Measurements from ENCODE around the gene RASA3.
"Not testable (repeated sequence)": the region's sequence is repeated elsewhere in the genome, so short reads cannot be mapped to it uniquely, and the experiment has no call there.

Gene RASA3

DNA sequence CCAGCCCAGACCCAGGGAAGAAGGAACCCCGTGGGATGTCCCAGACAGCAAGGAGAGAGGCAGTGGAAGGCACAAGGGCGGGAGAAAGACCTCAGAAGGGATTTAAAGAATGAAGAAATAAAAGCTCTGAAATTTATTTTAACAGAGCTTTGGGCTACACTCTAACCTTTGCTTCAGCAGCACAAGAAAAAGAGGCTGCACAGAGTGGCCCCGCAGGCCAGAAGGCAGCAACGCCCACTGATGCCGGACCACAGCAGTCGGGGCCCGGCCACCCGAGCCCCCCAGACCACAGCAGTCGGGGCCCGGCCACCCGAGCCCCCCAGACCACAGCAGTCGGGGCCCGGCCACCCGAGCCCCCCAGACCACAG lies 33.8 kb downstream of the RASA3 start:
- not testable (repeated sequence) for DNase-seq

DNA sequence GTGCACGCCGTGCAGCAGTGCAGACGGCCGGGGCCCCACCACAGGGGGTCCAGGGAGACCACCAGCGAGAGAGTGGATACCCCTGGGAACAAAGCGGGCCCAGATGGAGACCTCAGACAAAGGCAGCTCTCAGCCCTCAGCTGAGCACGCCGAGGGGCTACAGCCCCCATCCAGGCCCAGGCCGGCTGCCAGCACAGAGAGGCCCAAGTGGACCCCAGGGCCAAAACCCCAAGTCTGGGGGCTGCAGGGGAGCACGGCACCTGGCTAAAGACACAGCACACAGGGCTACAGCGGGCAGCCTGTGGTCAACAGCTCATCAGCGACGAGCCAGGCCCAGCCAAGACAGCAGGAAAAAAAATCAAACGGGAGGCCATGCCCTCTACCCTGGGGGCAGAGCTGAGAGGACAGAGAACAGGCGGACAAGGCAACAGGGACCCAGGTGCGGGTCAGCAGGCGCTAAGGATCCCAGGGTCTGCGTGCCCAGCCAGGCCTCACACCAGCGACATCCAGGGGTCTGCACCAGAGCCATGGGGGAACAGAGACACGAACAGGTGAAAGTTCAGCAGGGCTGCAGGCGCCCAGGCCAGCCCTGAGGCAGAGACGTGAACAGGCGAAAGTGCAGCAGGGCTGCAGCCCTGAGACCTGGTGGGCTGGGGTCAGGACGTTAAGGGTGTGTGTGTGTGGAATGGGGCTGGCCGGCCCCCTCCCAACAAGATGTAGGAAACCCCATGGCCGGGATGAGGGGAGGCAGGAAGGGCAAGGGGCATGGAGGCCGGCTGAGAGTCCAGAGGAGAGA lies 34.3 kb downstream of the RASA3 start:
- no peak for DNase-seq

GRCh38 chr13:114097212-114097892 lies 35.1 kb downstream of the RASA3 start:
- no peak for DNase-seq

DNA sequence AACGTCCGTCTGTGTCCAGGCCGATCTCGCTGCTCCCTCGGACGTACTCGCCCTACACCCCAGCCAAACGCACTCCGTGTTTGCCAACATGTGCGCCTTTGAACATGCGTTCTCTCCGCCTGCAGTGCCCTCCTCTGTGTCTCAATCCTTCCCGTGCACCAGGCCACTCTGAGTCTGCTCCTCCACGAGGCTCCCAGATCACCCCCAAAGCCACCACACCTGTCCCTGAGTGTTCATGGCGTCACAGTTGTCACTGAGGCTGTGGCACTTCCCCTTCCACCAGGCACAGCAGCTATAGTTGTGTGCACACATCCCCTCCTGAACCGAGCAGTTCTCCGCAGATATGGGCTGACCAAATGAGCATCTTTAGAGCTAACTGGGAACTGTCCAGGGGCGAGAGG lies 35.6 kb downstream of the RASA3 start:
- DNase-seq = no peak

DNA sequence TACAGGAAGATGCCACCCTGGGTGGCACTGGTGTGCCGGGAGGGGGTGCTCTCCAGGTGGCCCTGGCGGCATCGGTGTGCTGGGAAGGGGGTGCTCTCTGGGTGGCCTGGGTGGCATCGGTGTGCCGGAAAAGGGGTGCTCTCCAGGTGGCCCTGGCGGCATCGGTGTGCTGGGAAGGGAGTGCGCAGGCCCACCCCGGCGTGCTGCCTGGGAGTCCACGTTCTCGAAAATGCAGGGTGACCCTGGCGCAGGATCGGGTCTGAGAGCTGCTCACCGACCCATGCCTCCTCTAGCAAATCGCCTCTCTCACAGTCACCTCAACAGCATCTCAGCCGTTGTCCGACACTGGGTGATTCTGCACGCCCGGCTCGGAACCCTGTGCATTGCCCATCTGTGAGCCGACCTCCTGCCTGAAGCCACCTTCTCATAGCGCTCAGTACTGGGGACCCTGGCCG lies 36.4 kb downstream of the RASA3 start:
- DNase-seq = no peak

- no peak for DNase-seq
Observed at GRCh38 chr13:114095486-114095885, 36.9 kb downstream of the RASA3 start.

DNA sequence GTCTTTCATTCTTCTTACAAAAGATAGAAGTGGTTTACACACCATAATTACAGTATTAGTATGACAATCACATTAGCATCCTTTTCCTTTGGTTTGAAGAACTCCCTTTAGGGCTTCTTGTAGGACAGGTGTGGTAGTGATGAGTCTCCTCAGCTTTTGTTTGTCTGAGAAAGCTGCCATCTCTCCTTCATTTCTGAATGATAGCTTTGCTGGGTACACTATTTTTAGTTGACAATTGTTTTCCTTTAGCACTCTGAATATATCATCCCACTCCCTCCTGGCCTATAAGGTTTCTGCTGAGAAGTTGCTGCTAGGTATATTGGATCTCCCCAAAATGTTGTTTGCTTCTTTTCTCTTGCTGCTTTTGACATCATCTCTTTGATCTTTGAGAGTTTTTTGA lies 39.3 kb downstream of the RASA3 start:
- DNase-seq = no peak

GRCh38 chr13:114092468-114092867 lies 40.0 kb downstream of the RASA3 start:
- no peak for DNase-seq

- DNase-seq = no peak
Observed at GRCh38 chr13:114090476-114090875, 41.9 kb downstream of the RASA3 start.

DNA sequence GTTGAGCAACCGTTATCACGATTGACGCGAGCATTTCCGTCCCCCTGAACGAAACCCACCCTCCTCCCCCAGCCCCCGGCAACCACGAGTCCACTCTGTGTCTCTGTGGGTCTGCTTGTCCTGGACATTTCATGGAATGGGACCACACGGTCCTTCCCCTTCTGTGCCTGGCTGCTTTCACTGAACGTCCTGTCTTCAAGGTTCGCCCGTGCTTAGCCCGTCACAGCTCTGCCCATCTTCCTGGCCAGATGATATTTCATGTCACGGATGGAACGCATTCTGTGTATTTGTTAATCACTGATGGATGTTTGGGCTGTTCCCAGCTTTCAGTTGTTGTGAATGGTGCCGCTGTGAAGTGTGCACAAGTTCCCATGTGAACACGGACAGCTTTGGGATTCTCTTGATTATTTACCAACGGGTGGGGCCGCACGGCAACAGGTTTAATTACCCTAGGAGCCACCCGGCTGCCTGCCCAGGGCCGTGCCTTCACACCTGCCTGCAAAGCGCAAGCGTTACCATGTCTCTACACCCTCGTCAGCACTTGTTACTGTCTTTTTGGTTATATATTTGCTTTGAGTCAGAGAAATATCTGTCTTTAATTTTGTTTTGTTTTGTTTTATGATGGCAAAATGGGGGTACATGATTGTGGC lies 42.5 kb downstream of the RASA3 start:
- DNase-seq = no peak

- DNase-seq = no peak
Observed at GRCh38 chr13:114089341-114089740, 43.1 kb downstream of the RASA3 start.

DNA sequence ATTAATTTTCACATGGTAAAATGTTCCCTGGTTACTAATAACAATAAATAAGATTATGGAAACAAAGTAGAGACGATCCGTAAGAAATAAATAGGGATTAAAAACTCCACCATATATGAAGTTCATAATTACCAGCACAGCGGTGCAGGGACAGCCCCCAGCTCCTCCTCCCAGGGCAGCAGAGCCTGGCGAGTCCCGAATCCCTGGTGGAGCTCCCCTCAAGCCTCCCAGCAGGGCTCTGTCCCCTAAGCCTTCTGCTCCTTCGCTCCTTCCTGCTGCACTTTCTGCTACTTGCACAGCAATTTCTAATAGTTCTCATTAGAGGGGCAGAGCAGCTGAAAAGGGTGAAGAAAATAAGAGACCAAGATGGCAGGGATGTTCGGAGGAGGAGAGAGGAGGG lies 43.6 kb downstream of the RASA3 start:
- no peak for DNase-seq

GRCh38 chr13:114088234-114088633 lies 44.2 kb downstream of the RASA3 start:
- no peak for DNase-seq

GRCh38 chr13:114087430-114087829 lies 45.0 kb downstream of the RASA3 start:
- no peak for DNase-seq

- DNase-seq = no peak
Observed at GRCh38 chr13:114082849-114083645, 49.4 kb downstream of the RASA3 start.

GRCh38 chr13:114081761-114082681 lies 50.4 kb downstream of the RASA3 start:
- no peak for DNase-seq

DNA sequence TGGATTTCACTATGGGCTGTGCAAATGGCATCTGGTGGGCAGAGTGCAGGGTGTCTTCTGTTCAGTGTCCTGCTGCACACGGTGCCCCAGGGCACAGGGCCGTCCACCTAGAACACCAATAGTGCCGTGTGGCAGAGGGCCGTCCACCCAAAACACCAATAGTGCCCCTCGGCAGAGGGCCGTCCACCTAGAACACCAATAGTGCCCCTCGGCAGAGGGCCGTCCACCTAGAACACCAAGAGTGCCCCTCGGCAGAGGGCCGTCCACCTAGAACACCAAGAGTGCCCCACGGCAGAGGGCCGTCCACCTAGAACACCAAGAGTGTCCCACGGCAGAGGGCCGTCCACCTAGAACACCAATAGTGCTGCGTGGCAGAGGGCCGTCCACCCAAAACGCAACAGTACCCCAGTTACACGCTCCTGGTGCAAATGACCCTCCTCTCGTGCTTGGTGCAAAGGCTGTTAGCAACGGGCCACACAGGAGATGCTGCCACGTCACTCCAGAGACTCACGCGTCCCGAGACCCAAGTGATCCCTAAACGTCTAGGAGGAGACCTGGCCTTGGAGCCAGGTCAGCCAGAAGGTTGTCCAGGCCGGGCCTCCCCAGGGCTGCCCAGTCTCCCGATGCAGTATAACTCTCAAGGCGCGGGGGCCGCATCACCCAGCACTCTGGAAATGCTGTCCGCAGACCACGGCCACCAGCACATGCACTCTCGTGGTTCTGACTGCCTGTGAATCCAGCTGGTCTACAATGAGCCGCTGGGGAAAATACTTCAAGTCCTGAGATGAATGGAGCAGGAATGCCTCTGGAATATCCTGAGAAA lies 51.5 kb downstream of the RASA3 start:
- no peak for DNase-seq

- no peak for DNase-seq
Observed at GRCh38 chr13:114079601-114080536, 52.6 kb downstream of the RASA3 start.

Data from stimulated activated CD4-positive, alpha-beta T cell treated with anti-CD3 and anti-CD28 coated beads, Interleukin-2, amount 100 ng/mL, for 24 hours (primary cell).